H1 (cell line): ENCODE results near the gene PRAMEF12. TPM values are rescaled to one million over a fixed set of nuclear protein-coding genes. Genes with fewer than 3 reads are reported as not detected.

Source experiments
- CTCF ChIA-PET: fragments of 300-600 bp; sonication (Branson Sonifier 250); formaldehyde crosslinking; loops from one replicate; lab custom pipeline; 2021; ENCODE audit not compliant: partially characterized antibody; lab: Charles Lee
- POLR2A ChIA-PET: fragments of 300-600 bp; sonication (Branson Sonifier 250); formaldehyde crosslinking; loops from one replicate; lab custom pipeline; 2021; ENCODE audit warnings: inconsistent platforms; ENCODE audit not compliant: partially characterized antibody; lab: Charles Lee
- DNase-seq, 2 experiments: peaks; one replicate each; pipeline versions ENCODE4 v3.0.0 to v3.0.0-alpha.2; 2010 to 2022; ENCODE audit warnings: low spot score in 2 of 2, low read depth in 1 of 2, mixed read lengths in 1 of 2
- FAIRE-seq: peaks from 2 replicates; lab custom pipeline; 2011; peaks lifted over from hg19 to GRCh38; lab: Jason Lieb, UNC
- H2AFZ ChIP-seq: 2 replicates; pipeline ENCODE4 v1.8.1; 2012; ENCODE audit warnings: low read length, inconsistent platforms
- H2AK5ac ChIP-seq: 2 replicates; pipeline ENCODE4 v1.6.1; 2013; ENCODE audit warnings: low read depth, low read length
- H2BK120ac ChIP-seq: replicated peaks from 2 replicates; pipeline ENCODE3; 2013; ENCODE audit warnings: low read depth, low read length, inconsistent platforms
- H2BK12ac ChIP-seq: 2 replicates; pipeline ENCODE4 v1.6.1; 2013; ENCODE audit warnings: low read depth, low read length
- H2BK15ac ChIP-seq: 2 replicates; pipeline ENCODE4 v1.6.1; 2013; ENCODE audit warnings: low read length
- H2BK20ac ChIP-seq: 2 replicates; pipeline ENCODE4 v1.6.1; 2013; ENCODE audit warnings: low read length
- H2BK5ac ChIP-seq: 2 replicates; pipeline ENCODE4 v1.6.1; 2013; ENCODE audit warnings: low read depth, low read length
- H3K14ac ChIP-seq: 2 replicates; pipeline ENCODE4 v1.6.1; 2013; ENCODE audit warnings: inconsistent platforms; ENCODE audit not compliant: insufficient read length
- H3K18ac ChIP-seq: 2 replicates; pipeline ENCODE4 v1.6.1; 2013; ENCODE audit warnings: low read length; ENCODE audit errors: extremely low read depth
- H3K23ac ChIP-seq: 2 replicates; pipeline ENCODE4 v1.6.1; 2013; ENCODE audit warnings: inconsistent platforms; ENCODE audit not compliant: insufficient read length
- H3K23me2 ChIP-seq: 2 replicates; pipeline ENCODE4 v1.6.1; 2013; ENCODE audit warnings: low read depth, low read length
- H3K27ac ChIP-seq: 2 replicates; pipeline ENCODE4 v1.6.1; 2011; ENCODE audit warnings: low read depth, low read length, inconsistent platforms
- H3K27me3 ChIP-seq, 4 experiments: replicated peaks in 1 of 4; 1 replicate in 1 of 4; 2 replicates in 3 of 4; pipeline versions ENCODE4 v1.6.1 to v1.8.1; 2011 to 2013; ENCODE audit warnings: low read length in 3 of 4, mild to moderate bottlenecking in 3 of 4, inconsistent platforms in 2 of 4, mixed read lengths in 2 of 4, moderate library complexity in 1 of 4; ENCODE audit not compliant: control insufficient read depth in 3 of 4, insufficient read depth in 3 of 4; ENCODE audit errors: extremely low read depth in 1 of 4
- H3K36me3 ChIP-seq, 4 experiments: 2 replicates each; pipeline versions ENCODE4 v1.6.1 to v1.8.1; 2011 to 2013; ENCODE audit warnings: mild to moderate bottlenecking in 4 of 4, low read length in 3 of 4, moderate library complexity in 2 of 4, control low read depth in 1 of 4, inconsistent platforms in 1 of 4; ENCODE audit not compliant: insufficient read depth in 4 of 4, control insufficient read depth in 2 of 4
- H3K4ac ChIP-seq: replicated peaks from 2 replicates; pipeline ENCODE3; 2013; ENCODE audit warnings: low read length, low read depth, mixed read lengths, inconsistent platforms; ENCODE audit not compliant: insufficient read length
- H3K4me1 ChIP-seq, 4 experiments: replicated peaks in 1 of 4; 1 replicate in 1 of 4; 2 replicates in 3 of 4; pipeline versions ENCODE4 v1.6.1 to v1.8.1; 2011 to 2013; ENCODE audit warnings: low read length in 3 of 4, inconsistent platforms in 2 of 4, mixed read lengths in 1 of 4; ENCODE audit not compliant: insufficient read depth in 4 of 4, control insufficient read depth in 3 of 4
- H3K4me2 ChIP-seq, 2 experiments: 2 replicates each; pipeline versions ENCODE4 v1.6.1 to v1.8.1; 2011 to 2013; ENCODE audit warnings: low read depth in 2 of 2, low read length in 2 of 2, control low read depth in 1 of 2, inconsistent platforms in 1 of 2, mild to moderate bottlenecking in 1 of 2; ENCODE audit not compliant: insufficient read depth in 1 of 2
- H3K4me3 ChIP-seq, 4 experiments: fragments of 200-600, 300-600 bp in 1 of 4; sonication (generic), shearing (Covaris generic), sonication (Bioruptor Twin) in 1 of 4; 2 replicates each; pipeline versions ENCODE4 v1.5.1 to v1.8.1; 2011 to 2016; ENCODE audit warnings: low read length in 4 of 4, low read depth in 3 of 4, control low read depth in 2 of 4, inconsistent platforms in 2 of 4, mild to moderate bottlenecking in 2 of 4, mixed read lengths in 1 of 4, moderate library complexity in 1 of 4; ENCODE audit not compliant: insufficient read depth in 2 of 4; ENCODE audit errors: extremely low read depth in 1 of 4
- H3K56ac ChIP-seq: replicated peaks from 2 replicates; pipeline ENCODE3; 2013; ENCODE audit warnings: low read depth, mild to moderate bottlenecking, mixed read lengths, low read length, inconsistent platforms; ENCODE audit not compliant: insufficient read length
- H3K79me1 ChIP-seq: 2 replicates; pipeline ENCODE4 v1.6.1; 2013; ENCODE audit warnings: low read depth, low read length, control low read depth
- H3K79me2 ChIP-seq, 2 experiments: 2 replicates each; pipeline versions ENCODE4 v1.6.1 to v1.8.1; 2012 to 2013; ENCODE audit warnings: low read length in 2 of 2, mild to moderate bottlenecking in 2 of 2, inconsistent platforms in 1 of 2; ENCODE audit not compliant: insufficient read depth in 2 of 2, control insufficient read depth in 1 of 2
- H3K9ac ChIP-seq, 4 experiments: replicated peaks in 1 of 4; 1 replicate in 1 of 4; 2 replicates in 3 of 4; pipeline versions ENCODE4 v1.6.1 to v1.8.1; 2011 to 2013; ENCODE audit warnings: low read depth in 3 of 4, low read length in 3 of 4, control low read depth in 2 of 4, mild to moderate bottlenecking in 2 of 4, moderate library complexity in 2 of 4, inconsistent platforms in 1 of 4; ENCODE audit errors: extremely low read depth in 1 of 4
- H3K9me3 ChIP-seq, 2 experiments: 2 replicates each; pipeline versions ENCODE4 v1.6.1 to v1.8.1; 2012 to 2013; ENCODE audit warnings: mild to moderate bottlenecking in 2 of 2, moderate library complexity in 2 of 2, control low read depth in 1 of 2, inconsistent platforms in 1 of 2, low read depth in 1 of 2, low read length in 1 of 2, mixed read lengths in 1 of 2; ENCODE audit not compliant: insufficient read depth in 2 of 2
- H4K20me1 ChIP-seq, 2 experiments: replicated peaks in 1 of 2; 2 replicates each; pipeline versions ENCODE3 to v1.8.1; 2011 to 2013; ENCODE audit warnings: inconsistent platforms in 2 of 2, low read length in 2 of 2, mild to moderate bottlenecking in 1 of 2; ENCODE audit not compliant: insufficient read depth in 2 of 2, control insufficient read depth in 1 of 2
- H4K5ac ChIP-seq: 2 replicates; pipeline ENCODE4 v1.6.1; 2013; ENCODE audit warnings: low read length, low read depth, mixed read lengths, inconsistent platforms; ENCODE audit not compliant: insufficient read length
- H4K8ac ChIP-seq: 2 replicates; pipeline ENCODE4 v1.8.0; 2013; ENCODE audit warnings: mild to moderate bottlenecking, moderate library complexity, low read length, inconsistent platforms; ENCODE audit not compliant: insufficient read depth; ENCODE audit errors: extremely low read depth
- H4K91ac ChIP-seq: replicated peaks from 2 replicates; pipeline ENCODE3; 2013; ENCODE audit warnings: low read length, mixed read lengths, inconsistent platforms; ENCODE audit not compliant: insufficient read length
- CEBPB ChIP-seq: IDR thresholded peaks from 2 replicates; pipeline ENCODE4 v1.6.1; 2012; ENCODE audit warnings: low read depth, low read length
- CTBP2 ChIP-seq: IDR thresholded peaks from 2 replicates; pipeline ENCODE4 v1.7.0; 2011; ENCODE audit warnings: borderline replicate concordance, mild to moderate bottlenecking, moderate library complexity, mixed read lengths, low read length; ENCODE audit not compliant: insufficient read depth, insufficient read length
- E2F6 ChIP-seq: IDR thresholded peaks from 2 replicates; pipeline ENCODE4 v1.6.1; 2012; ENCODE audit warnings: inconsistent platforms
- EP300 ChIP-seq, 2 experiments: IDR thresholded peaks; 1 replicate in 1 of 2; 2 replicates in 1 of 2; pipeline ENCODE4 v1.6.1; 2011 to 2012; ENCODE audit warnings: low read depth in 2 of 2, low read length in 2 of 2, mild to moderate bottlenecking in 2 of 2, borderline replicate concordance in 1 of 2, inconsistent platforms in 1 of 2, moderate library complexity in 1 of 2
- MAX ChIP-seq: IDR thresholded peaks from 2 replicates; pipeline ENCODE4 v1.6.1; 2012; ENCODE audit warnings: inconsistent platforms
- NANOG ChIP-seq: IDR thresholded peaks from 2 replicates; pipeline ENCODE4 v1.6.1; 2011; ENCODE audit warnings: low read length, low read depth, mild to moderate bottlenecking, inconsistent platforms; ENCODE audit not compliant: insufficient read depth, poor library complexity, severe bottlenecking
- PHF8 ChIP-seq: fragments of 200-600 bp; sonication (generic); conservative IDR thresholded peaks from 2 replicates; pipeline ENCODE4 v1.7.1; 2012; ENCODE audit warnings: low read depth, mild to moderate bottlenecking, inconsistent platforms, low read length, moderate library complexity
- RXRA ChIP-seq: IDR thresholded peaks from 2 replicates; pipeline ENCODE4 v1.6.1; 2011; ENCODE audit warnings: low read depth, mild to moderate bottlenecking, low read length, moderate library complexity; ENCODE audit not compliant: insufficient read depth
- SUZ12 ChIP-seq: fragments of 200-600 bp; sonication (generic); IDR thresholded peaks from 2 replicates; pipeline ENCODE4 v1.6.1; 2012; ENCODE audit warnings: mild to moderate bottlenecking, inconsistent platforms, low read length, moderate library complexity, mixed read lengths
- TAF1 ChIP-seq: IDR thresholded peaks from 2 replicates; pipeline ENCODE4 v1.6.1; 2011; ENCODE audit warnings: mild to moderate bottlenecking, low read depth, low read length
- WGBS, 2 experiments: shearing (Covaris generic) in 1 of 2; methylation state at CpG; one replicate each; pipeline versions ENCODE4 v1.1.6 to v1.1.7; 2013 to 2015; ENCODE audit warnings: low lambda C conversion rate in 2 of 2, mixed read lengths in 2 of 2, inconsistent platforms in 1 of 2, low coverage in 1 of 2, missing lambda C conversion rate in 1 of 2; ENCODE audit not compliant: insufficient replicate concordance in 2 of 2, insufficient coverage in 1 of 2, insufficient read length in 1 of 2; ENCODE audit errors: extremely low coverage in 1 of 2, missing lambda C conversion rate in 1 of 2; 5-methylcytosine and 5-hydroxymethylcytosine counted together
- polyA plus RNA-seq, 7 experiments: library from polyadenylated mRNA; depleted of rRNA in 3 of 7; stranded (reverse) in 5 of 7; unstranded in 2 of 7; fragments of >200 nt in 5 of 7; fragments of 200-250 nt in 2 of 7; gene quantifications; 1 replicate in 5 of 7; 2 replicates in 1 of 7; 4 replicates in 1 of 7; pipeline versions ENCODE4 v1.2.1 to v1.2.3, GENCODE V29; 2011 to 2013; ENCODE audit warnings: missing spikeins in 2 of 7, mixed read lengths in 2 of 7
- total RNA-seq: library from RNA; stranded (reverse); fragmentation: NEBNext Ultra II Directional; extraction: Animal tissue kit (Norgen Biotek cat#: 25700); gene quantifications from 2 replicates; pipeline ENCODE4 v1.2.1, GENCODE V29; 2021

PRAMEF12 gene
- total and polyA plus RNA-seq, 2 of the 8 experiments (the other 6 are each of a cell fraction or from before 2014, with no cell fraction given) = not detected

GRCh38 chr1:12771186-12771585, 2.4 kb upstream of the PRAMEF12 start:
- H3K23me2 ChIP-seq = no peaks in the 10 kb centered on the region
- H3K79me2 ChIP-seq = no peaks in the 10 kb centered on the region
- H2BK20ac ChIP-seq = no peak overlapping the region
- WGBS, 2 experiments = 92% methylated on average over 5 of the region's 5 CpGs; no CpG with 5 or more reads in 1 of the 2 experiments
- DNase-seq (no peak), FAIRE-seq (no peak)
- no peak overlapping the region for H4K5ac ChIP-seq
- no peaks in the 10 kb centered on the region for H4K20me1 ChIP-seq
- no peak overlapping the region for H3K9ac ChIP-seq
- TF ChIP-seq PHF8 (no peak), EP300 (IDR thresholded peaks at IDR 0.05; ENCODE audit: borderline replicate concordance in 1 of 2, low read depth in 2 of 2, low read length in 2 of 2) (no peak), MAX (no peak), RXRA (no peak), CTBP2 (no peak), NANOG (no peak), E2F6 (no peak), SUZ12 (no peak), TAF1 (no peak), CEBPB (no peak)
- H3K23ac ChIP-seq = no peak overlapping the region
- H3K4ac ChIP-seq = no peak overlapping the region
- H3K79me1 ChIP-seq = no peaks in the 10 kb centered on the region
- CTCF ChIA-PET = interaction anchor here (0.8 to 2.4 kb wide), 4 partner anchors 11 to 432 kb away, joined by 3 to 7 read pairs (median 4); no protein-coding TSS in a partner anchor
- H3K27ac ChIP-seq = no peak overlapping the region
- POLR2A ChIA-PET = no interaction called here
- H2AK5ac ChIP-seq = no peak overlapping the region
- no peak overlapping the region for H3K56ac ChIP-seq
- H4K91ac ChIP-seq = no peak overlapping the region
- no peak overlapping the region for H3K18ac ChIP-seq
- no peak overlapping the region for H2BK120ac ChIP-seq
- no peaks in the 10 kb centered on the region for H3K9me3 ChIP-seq
- H3K4me2 ChIP-seq = no peak overlapping the region
- H3K36me3 ChIP-seq = no peaks in the 10 kb centered on the region; a peak in 1 of 8 replicates
- no peak overlapping the region for H2BK12ac ChIP-seq
- no peak overlapping the region for H2BK15ac ChIP-seq
- H4K8ac ChIP-seq = no peak overlapping the region
- H2BK5ac ChIP-seq = no peak overlapping the region
- H3K4me3 ChIP-seq = no peak overlapping the region
- H3K14ac ChIP-seq = no peak overlapping the region
- H2AFZ ChIP-seq = no peak overlapping the region
- H3K27me3 ChIP-seq = no peaks in the 10 kb centered on the region
- H3K4me1 ChIP-seq = no peaks in the 10 kb centered on the region
